Measurements from ENCODE around the gene BAHD1. TPM values are rescaled to one million over a fixed set of nuclear protein-coding genes. Genes with fewer than 3 reads are reported as not detected.

BAHD1 gene
- polyA plus RNA-seq (2012; ENCODE audit: insufficient read depth, insufficient read length): 25.8 TPM

GRCh38 chr15:40440743-40441564 is at the start of gene BAHD1:
Gene BAHD1 (plus strand): TSS chr15:40440953. CDS start chr15:40458465, 17,512 bp downstream.
- peak; percentile 92 for DNase-seq (ENCODE audit: low read depth, low spot score)
- H3K4me3 ChIP-seq (ENCODE audit: low read length): peak within 1 kb of the TSS; percentile 60

GRCh38 chr15:40392986-40393948 is 47.5 kb upstream of the BAHD1 start:
- H3K4me3 ChIP-seq (ENCODE audit: low read length): no peak overlapping the region
- DNase-seq (ENCODE audit: low read depth, low spot score): no peak

GRCh38 chr15:40397688-40398412 is 42.9 kb upstream of the BAHD1 start:
- H3K4me3 ChIP-seq (ENCODE audit: low read length): peak overlapping the region; percentile 20; the same call in 1 of the 2 replicates
- DNase-seq (ENCODE audit: low read depth, low spot score): no peak

GRCh38 chr15:40398413-40398873 is 42.3 kb upstream of the BAHD1 start:
- H3K4me3 ChIP-seq (ENCODE audit: low read length): peak overlapping the region; percentile 20
- DNase-seq (ENCODE audit: low read depth, low spot score): peak; percentile 78

GRCh38 chr15:40399370-40399769 is 41.4 kb upstream of the BAHD1 start:
- H3K4me3 ChIP-seq (ENCODE audit: low read length): no peak overlapping the region
- DNase-seq (ENCODE audit: low read depth, low spot score): no peak

- DNase-seq (ENCODE audit: low read depth, low spot score): peak; percentile 93
- peak within 1 kb of the TSS; percentile 90 for H3K4me3 ChIP-seq (ENCODE audit: low read length)
Observed at GRCh38 chr15:40405501-40406381, 35.0 kb upstream of the BAHD1 start, which contains the start of gene IVD. Gene IVD (plus strand): TSS chr15:40405795. CDS start chr15:40405828, 33 bp downstream.

GRCh38 chr15:40407330-40407990 is 33.3 kb upstream of the BAHD1 start:
- H3K4me3 ChIP-seq (ENCODE audit: low read length): no peak overlapping the region
- no peak for DNase-seq (ENCODE audit: low read depth, low spot score)

GRCh38 chr15:40409366-40409765 is 31.4 kb upstream of the BAHD1 start:
- no peak for DNase-seq (ENCODE audit: low read depth, low spot score)
- no peak overlapping the region for H3K4me3 ChIP-seq (ENCODE audit: low read length)

- no peak overlapping the region for H3K4me3 ChIP-seq (ENCODE audit: low read length)
- no peak for DNase-seq (ENCODE audit: low read depth, low spot score)
Observed at GRCh38 chr15:40410476-40410875, 30.3 kb upstream of the BAHD1 start.

- DNase-seq (ENCODE audit: low read depth, low spot score): no peak
- H3K4me3 ChIP-seq (ENCODE audit: low read length): no peak overlapping the region
Observed at GRCh38 chr15:40412095-40412759, 28.5 kb upstream of the BAHD1 start.

- H3K4me3 ChIP-seq (ENCODE audit: low read length): no peak overlapping the region
- no peak for DNase-seq (ENCODE audit: low read depth, low spot score)
Observed at GRCh38 chr15:40413036-40413435, 27.7 kb upstream of the BAHD1 start.

GRCh38 chr15:40414816-40415215 is 25.9 kb upstream of the BAHD1 start:
- no peak overlapping the region for H3K4me3 ChIP-seq (ENCODE audit: low read length)
- DNase-seq (ENCODE audit: low read depth, low spot score): no peak

- no peak overlapping the region for H3K4me3 ChIP-seq (ENCODE audit: low read length)
- no peak for DNase-seq (ENCODE audit: low read depth, low spot score)
Observed at GRCh38 chr15:40415226-40415625, 25.5 kb upstream of the BAHD1 start.

- DNase-seq (ENCODE audit: low read depth, low spot score): no peak
- H3K4me3 ChIP-seq (ENCODE audit: low read length): no peak overlapping the region
Observed at GRCh38 chr15:40416056-40416455, 24.7 kb upstream of the BAHD1 start.

GRCh38 chr15:40418126-40418525 is 22.6 kb upstream of the BAHD1 start:
- DNase-seq (ENCODE audit: low read depth, low spot score): no peak
- no peak overlapping the region for H3K4me3 ChIP-seq (ENCODE audit: low read length)

- no peak overlapping the region for H3K4me3 ChIP-seq (ENCODE audit: low read length)
Observed at GRCh38 chr15:40420071-40420713, 20.6 kb upstream of the BAHD1 start.

GRCh38 chr15:40420793-40421192 is 20.0 kb upstream of the BAHD1 start:
- no peak overlapping the region for H3K4me3 ChIP-seq (ENCODE audit: low read length)
- no peak for DNase-seq (ENCODE audit: low read depth, low spot score)

More at GRCh38 chr15:40420071-40420713, 20.6 kb upstream of the BAHD1 start:
- no peak for DNase-seq (ENCODE audit: low read depth, low spot score)
